ENCODE data around the gene GLB1L. TPM values are rescaled to one million over a fixed set of nuclear protein-coding genes. Genes with fewer than 3 reads are reported as not detected.

Gene GLB1L
- total RNA-seq, 1 donor: 15.5 TPM

DNA sequence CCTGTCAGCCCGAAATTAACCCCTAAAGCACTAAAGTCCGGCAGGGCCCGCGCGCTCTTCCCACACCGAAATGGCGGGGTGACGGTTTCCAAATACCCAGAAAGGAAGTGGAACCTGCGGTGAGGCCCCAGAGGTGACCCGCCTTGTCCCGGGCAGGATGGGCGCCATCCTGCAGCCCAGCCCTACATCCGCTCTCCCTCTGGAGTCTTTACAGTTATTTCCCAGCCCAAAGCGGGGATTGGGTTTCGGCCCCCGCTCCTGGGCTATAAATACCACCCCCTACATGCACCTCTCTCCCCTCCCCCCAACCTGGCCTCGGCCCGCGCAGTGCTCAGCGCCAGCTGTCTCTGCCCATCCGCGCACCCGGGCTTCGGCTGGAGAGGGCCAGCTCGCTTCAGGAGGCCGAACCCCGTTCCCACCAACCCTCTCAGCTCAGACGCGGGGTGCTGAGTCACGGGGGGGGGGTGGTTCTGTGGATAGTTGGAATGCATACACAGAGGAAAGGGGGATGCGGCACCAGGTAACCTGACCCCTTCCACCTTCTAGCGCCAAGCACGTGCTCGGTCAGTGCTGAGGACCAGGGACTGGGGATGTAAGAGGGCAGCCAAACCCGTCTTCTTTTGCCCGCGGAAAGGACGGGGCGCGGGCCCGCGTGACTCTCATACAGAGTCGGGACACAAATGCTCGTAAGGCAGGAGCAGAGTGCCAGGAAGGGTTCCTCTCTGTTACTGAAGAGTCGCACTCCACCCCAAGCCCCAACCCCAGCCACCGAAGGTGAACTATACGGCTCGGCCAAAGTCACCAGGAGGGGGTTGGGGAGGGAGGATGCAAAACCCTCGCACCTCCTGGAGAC is 7.9 kb upstream of the GLB1L start, which contains the start of gene TUBA4B:
Gene TUBA4B (plus strand): TSS at position 344 of the 853 bp plus-strand sequence. CDS start 165 bp downstream, at position 509.
- H3K4me3 ChIP-seq (ENCODE audit: low read depth, low read length): peak within 1 kb of the TSS; percentile 57
- TF ChIP-seq, protein P1, sequence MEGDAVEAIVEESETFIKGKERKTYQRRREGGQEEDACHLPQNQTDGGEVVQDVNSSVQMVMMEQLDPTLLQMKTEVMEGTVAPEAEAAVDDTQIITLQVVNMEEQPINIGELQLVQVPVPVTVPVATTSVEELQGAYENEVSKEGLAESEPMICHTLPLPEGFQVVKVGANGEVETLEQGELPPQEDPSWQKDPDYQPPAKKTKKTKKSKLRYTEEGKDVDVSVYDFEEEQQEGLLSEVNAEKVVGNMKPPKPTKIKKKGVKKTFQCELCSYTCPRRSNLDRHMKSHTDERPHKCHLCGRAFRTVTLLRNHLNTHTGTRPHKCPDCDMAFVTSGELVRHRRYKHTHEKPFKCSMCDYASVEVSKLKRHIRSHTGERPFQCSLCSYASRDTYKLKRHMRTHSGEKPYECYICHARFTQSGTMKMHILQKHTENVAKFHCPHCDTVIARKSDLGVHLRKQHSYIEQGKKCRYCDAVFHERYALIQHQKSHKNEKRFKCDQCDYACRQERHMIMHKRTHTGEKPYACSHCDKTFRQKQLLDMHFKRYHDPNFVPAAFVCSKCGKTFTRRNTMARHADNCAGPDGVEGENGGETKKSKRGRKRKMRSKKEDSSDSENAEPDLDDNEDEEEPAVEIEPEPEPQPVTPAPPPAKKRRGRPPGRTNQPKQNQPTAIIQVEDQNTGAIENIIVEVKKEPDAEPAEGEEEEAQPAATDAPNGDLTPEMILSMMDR (IDR thresholded peaks at IDR 0.05; ENCODE audit: insufficient read depth, low read depth, low read length): no peak
- no peak for DNase-seq (ENCODE audit: low read depth)

DNA sequence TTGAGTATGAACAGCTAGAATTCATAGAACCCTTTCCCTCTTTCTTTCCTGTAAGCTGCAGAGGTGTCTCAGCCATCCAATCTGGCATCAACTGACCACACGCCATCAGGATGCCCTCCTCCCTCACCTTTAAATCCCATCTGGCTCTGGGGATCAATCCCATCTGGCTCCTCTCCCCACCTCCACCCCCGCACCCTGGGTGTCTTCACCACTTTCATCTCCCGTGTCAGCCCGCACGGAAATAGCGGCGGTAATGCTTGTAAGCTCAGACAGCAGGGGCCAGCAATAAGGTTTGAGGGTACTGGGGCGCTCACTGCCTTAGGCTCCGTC is 7.3 kb upstream of the GLB1L start:
- TF ChIP-seq, protein P1 (IDR thresholded peaks at IDR 0.05; ENCODE audit: insufficient read depth, low read depth, low read length): no peak
- DNase-seq (ENCODE audit: low read depth): no peak
- H3K4me3 ChIP-seq (ENCODE audit: low read depth, low read length): peak overlapping the region; percentile 57

DNA sequence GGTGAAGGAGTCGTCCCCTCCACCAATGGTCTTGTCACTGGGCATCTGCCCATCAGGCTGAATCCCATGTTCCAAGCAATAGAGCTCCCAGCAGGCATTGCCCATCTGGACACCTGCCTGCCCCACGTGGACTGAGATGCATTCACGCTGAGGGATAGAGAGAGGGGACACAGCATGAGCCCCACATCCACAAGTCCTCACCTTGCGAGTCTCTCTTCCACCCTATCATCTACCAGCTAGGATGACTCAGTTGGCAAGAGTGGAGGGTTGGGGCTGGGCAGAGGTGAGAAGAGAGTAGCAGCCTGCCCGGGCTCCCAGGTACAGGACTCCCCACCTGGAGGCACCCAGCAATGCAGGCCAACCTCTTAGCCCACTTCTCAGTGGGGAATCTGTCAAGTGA is 6.8 kb upstream of the GLB1L start:
- no peak for DNase-seq (ENCODE audit: low read depth)
- H3K4me3 ChIP-seq (ENCODE audit: low read depth, low read length): no peak overlapping the region
- TF ChIP-seq, protein P1 (IDR thresholded peaks at IDR 0.05; ENCODE audit: insufficient read depth, low read depth, low read length): no peak

DNA sequence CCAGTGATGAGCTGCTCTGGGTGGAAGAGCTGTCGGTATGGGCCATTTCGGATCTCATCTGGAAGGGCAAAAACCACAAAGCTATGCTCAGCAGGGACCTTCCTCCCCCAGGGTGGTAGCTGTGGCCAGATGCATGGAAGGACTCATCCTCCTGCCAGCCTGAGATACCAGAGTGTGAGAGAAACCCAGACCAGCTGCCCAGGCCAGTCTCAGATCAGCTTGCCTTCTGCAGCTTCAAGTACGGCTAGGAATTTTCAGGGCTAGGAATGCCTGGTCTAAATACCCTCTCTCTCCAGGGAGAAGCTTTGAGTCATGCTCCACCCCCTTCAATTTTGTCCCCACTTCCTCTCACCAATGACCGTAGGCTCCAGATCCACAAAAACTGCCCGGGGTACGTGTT is 6.4 kb upstream of the GLB1L start:
- TF ChIP-seq, protein P1 (IDR thresholded peaks at IDR 0.05; ENCODE audit: insufficient read depth, low read depth, low read length): no peak
- no peak for DNase-seq (ENCODE audit: low read depth)
- H3K4me3 ChIP-seq (ENCODE audit: low read depth, low read length): no peak overlapping the region

DNA sequence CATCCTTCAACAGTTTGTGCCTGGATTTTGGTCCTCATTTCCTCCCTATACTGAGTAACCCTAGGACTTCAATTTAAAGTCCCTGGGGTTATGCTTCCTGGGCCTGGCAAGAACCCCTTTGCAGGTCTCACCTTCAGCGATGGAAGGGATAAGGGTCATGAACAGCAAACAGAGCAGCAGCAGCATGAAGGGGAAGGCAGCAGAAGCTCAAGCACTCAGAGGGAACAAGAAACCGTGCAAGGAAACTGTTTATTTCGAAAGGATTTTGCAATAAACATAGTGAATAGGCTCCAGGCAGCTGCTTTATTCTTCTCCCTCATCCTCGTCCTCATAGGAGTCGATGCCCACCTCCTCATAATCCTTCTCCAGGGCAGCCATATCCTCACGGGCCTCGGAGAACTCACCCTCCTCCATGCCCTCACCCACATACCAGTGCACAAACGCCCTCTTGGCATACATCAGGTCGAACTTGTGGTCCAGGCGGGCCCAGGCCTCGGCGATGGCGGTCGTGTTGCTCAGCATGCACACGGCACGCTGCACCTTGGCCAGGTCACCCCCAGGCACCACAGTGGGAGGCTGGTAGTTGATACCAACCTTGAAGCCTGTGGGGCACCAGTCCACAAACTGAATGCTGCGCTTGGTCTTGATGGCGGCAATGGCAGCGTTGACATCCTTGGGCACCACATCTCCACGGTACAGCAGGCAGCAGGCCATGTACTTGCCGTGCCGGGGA is 5.0 kb upstream of the GLB1L start:
- H3K4me3 ChIP-seq (ENCODE audit: low read depth, low read length): no peak overlapping the region
- DNase-seq (ENCODE audit: low read depth): no peak
- TF ChIP-seq, protein P1 (IDR thresholded peaks at IDR 0.05; ENCODE audit: insufficient read depth, low read depth, low read length): no peak

DNA sequence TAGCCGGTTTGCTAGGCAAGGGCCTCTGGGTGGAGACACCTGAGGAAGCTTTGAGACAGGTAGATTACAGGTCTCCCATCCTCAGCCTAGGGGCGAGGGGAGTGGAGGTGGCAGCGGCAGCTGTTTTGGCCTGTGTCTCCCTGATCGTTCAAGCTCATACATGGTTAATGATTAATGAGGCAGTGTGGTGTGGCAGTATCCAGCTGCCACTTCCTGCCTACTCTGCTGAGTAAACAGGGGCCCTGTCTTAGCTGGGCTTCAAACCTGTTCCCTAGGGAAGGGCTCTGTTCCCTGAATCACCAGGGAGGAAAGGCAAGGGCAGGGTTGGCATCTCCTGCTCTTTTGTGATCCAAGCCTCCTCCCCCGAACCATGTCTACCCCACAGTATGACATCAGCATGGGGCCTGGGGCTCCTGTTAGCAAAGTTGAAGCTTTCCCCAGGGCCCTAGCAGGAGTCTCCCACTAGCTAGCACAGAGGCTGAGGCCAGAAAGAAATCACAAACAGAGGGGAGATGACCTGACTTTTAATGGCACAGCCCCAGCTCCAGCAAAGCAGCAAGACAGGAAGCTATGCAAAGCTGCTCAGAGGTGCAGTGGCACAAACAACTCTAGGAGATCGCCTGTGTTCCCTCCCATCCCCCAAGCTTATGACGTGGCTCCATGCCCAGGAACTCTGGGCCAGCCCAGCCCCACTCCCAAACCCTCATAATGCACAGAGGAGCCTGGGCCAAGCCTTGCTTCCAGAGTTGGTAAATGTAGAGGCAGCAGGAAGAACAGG is 4.1 kb upstream of the GLB1L start:
- DNase-seq (ENCODE audit: low read depth): peak; percentile 84
- TF ChIP-seq, protein P1 (IDR thresholded peaks at IDR 0.05; ENCODE audit: insufficient read depth, low read depth, low read length): no peak
- no peak overlapping the region for H3K4me3 ChIP-seq (ENCODE audit: low read depth, low read length)

All from fibroblast of villous mesenchyme (primary cell).